GM18517 (cell line): ENCODE data around the gene KCNMA1.
"Not testable (repeated sequence)": the region's sequence is repeated elsewhere in the genome, so short reads cannot be mapped to it uniquely, and the experiment has no call there.

Source experiments
- ATAC-seq: cut with Tn5 transposase; IDR thresholded peaks from one replicate; pipeline ENCODE4 v1.9.1; 2021; ENCODE audit warnings: mild to moderate bottlenecking, moderate library complexity; ENCODE audit not compliant: unreplicated experiment

KCNMA1 gene

DNA sequence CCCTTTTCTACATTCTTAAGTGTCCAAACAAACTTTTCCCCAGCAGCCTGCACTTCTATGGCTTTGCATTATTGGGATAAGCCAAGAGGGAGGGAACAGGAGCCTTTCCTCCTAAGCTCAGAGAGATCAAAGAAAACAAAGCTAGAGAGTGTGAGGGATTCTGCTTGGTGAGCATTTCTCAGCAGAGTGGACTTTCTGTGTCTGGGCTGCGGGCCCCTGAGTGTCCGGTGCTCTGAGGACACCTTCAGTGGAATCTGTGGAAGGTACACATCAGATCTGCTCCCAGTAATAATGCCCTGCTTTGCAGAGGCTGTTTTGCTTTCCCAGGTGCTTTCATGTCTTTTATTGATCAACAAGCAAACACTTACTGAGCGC is 50.2 kb downstream of the KCNMA1 start:
- ATAC-seq = no peak

- ATAC-seq = no peak
These were observed 50.7 kb downstream of the KCNMA1 start for GRCh38 chr10:77586719-77587415.

- no peak for ATAC-seq
These were observed 52.7 kb downstream of the KCNMA1 start for GRCh38 chr10:77584938-77585337.

DNA sequence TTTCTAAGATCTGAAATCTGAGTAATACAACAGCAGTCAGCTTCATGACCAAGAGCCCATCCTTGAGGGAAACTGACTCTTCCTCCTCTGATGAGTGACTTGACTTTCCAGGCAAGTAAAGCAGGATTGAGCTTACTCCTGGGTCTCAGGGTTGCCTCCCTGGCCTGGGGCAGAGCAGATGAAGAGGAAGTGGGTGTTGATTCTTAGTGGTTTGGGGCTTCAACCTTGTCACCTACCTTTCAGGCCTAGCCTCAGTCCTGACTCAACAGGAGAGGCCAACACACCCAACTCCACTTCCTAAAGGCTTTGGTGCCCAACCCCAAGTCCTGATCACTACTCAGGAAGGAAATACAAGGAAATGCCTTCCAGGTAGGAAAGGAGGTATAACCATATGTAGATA is 54.1 kb downstream of the KCNMA1 start:
- ATAC-seq = no peak

DNA sequence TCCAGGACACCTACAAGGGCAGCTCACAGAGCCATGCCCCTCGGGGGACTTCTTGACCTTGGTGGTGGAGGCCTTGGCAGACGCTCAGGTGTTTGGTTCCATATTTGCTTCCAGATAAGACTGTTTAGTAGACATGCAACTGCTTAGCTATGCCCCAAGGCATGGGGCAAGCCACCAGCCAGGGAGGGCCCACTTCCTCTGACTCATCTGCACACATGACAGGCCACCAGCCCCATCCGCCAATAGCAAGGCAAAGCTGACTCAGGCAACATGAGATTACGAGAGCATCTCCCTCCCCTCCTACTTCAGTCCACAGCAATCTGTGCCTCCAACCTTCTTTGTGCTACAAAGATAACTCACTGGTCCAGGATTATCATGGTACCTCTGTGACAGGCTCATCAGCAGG is 54.9 kb downstream of the KCNMA1 start:
- no peak for ATAC-seq

- ATAC-seq = no peak
These were observed 55.9 kb downstream of the KCNMA1 start for GRCh38 chr10:77581738-77582137.

GRCh38 chr10:77580482-77580881 is 57.1 kb downstream of the KCNMA1 start:
- no peak for ATAC-seq

DNA sequence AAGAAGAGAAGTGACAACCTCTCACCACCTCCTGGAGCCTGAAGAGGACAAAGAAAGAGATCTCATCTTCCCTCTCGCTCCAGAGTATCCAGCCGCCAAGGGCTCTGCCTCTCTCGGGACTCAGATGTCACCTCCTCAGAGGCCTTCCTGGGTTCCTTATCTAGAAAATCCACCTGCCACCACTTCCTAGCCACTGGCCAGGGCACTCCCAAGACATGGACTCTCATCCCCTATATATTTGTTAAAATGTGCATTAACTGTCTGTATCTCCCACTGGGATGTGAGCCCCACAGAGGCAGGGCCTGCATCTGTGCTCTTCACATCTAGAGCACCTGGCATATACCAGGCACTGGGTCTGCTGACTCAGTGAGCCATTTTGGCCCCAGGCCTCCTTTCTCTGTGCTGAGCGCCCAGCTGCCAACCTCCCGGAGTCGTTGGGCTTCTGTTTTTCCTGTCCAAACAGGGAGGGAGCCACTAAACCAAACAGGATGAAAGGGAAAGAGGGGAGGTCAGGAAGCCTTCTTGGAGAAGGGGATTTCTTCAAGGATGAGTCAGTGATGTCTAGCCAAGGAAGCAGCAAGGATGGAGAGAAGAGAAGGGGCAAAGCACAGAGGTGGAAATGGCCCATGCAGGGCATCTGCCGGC is 58.9 kb downstream of the KCNMA1 start:
- ATAC-seq = no peak

DNA sequence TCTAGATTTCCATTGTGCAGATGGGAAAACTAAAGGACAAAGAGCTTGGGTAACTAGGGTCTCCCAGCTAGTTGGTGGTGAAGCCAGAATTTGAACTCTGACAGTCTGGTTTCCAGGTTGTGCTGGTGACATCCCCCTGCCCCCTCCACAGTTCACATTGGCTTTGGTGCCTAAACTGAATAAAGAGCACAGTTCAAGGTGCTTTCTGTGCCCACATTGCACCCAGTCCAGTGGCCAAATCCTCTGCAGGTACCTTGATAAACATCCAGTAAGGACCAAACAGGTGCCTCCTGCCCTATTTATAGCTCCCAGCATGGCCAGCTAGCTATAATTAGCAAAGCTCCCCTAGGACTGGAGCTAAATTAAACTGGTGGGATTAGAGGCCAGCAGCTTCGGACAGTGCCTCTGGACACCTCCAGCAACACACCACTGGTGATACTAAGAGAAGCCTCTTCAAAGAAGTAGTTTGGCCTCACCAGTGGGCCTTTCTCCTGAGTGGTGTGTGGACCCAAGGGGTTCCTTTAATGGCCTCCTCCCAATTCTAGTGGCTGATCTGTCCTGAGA is 59.9 kb downstream of the KCNMA1 start:
- ATAC-seq = no peak

GRCh38 chr10:77576444-77577032 is 61.1 kb downstream of the KCNMA1 start:
- ATAC-seq = no peak

DNA sequence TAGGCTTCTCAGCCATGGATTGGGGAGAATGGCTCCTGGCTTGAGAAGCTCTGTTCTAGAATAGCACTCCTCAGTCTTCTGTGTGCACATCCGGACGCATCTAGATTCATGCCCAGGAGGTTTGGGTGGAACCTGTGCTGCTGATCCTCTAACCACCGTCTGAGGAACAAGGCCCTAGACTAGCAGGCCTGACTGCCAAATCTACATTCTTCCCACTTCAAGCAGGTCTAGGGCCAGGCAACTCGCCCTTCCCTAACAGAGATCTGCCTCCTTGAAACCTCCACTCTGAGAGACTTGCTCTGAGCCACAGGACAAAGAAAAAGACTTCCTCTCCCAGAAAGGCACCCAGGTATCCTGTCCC is 61.6 kb downstream of the KCNMA1 start:
- no peak for ATAC-seq

GRCh38 chr10:77575271-77576006 is 62.2 kb downstream of the KCNMA1 start:
- no peak for ATAC-seq

DNA sequence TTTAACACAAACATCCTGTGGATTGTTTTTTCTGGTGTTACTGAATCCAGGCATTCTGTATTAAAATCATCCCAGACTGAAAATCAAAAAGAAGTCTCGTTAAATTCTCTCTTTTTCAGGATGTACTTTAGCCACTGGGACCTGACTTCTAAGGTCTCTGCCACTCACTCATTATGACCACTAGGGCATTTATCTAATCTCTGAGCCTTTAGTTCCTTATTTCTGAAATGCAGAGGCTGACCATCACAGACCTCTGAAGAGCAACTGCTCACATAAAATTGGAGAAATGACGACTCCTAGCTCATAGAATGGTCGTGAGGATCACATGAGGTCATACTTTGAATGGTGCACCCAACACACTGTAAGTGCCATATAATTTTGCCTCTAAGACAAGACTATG is 63.2 kb downstream of the KCNMA1 start:
- no peak for ATAC-seq

DNA sequence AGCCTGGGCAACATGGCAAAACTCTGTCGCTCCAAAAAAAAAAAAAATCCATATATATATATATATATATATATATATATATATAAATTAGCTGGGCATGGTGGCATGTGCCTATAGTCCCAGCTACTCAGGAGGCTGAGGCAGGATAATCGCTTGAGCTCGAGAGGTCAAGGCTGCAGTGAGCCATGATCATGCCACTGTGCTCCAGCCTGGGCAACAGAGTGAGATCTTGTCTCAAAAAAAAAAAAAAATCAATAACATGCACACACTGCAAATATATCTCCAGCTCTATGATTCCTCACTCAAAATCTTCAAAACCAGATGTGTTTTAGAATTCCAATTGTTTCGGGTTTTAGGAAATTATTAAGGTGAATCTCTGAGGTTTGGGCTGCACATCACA is 65.1 kb downstream of the KCNMA1 start:
- ATAC-seq = not testable (repeated sequence)

DNA sequence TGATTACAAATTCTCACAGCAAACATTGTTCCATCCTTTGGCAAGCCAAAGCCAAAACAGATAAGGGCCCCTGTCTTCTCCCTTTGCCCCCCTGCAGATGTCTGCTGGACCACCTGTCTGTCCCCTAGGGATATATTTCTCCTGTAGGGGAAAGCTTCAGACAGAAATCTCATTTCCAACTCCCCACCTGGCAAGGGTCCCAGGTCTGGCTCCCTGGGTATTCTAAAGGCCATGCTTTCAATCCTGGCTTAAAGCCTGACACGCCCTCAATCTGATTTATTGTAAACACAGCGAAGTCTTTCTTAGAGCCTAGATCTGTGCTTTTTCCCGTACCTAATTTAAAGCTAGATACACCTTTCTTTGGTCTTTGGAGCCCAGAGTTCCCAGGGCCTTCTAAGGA is 66.1 kb downstream of the KCNMA1 start:
- ATAC-seq = no peak

GRCh38 chr10:77566914-77567566 is 70.6 kb downstream of the KCNMA1 start:
- no peak for ATAC-seq

- ATAC-seq = no peak
These were observed 71.4 kb downstream of the KCNMA1 start for GRCh38 chr10:77566236-77566635.

DNA sequence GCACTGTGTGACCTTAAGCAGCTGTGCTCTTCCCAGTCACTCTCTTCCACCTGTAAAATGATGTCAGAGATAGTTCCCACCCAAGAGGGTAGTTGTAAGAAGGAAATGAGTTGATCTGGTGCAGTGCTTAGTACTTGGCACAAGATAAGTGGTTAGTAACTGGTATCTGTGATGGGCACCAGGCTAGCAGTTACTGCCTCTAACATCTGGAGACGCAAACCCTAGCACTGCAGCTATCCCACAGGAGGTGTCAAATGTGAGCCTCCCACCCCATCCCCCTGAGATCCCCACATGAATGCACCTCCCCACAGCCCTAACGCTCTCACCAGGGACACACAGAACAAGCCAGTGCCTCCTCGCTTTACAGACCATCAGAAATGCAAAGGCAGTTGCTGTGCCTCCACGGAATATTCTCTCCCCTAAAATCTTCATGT is 72.0 kb downstream of the KCNMA1 start:
- ATAC-seq = no peak

GRCh38 chr10:77564731-77565589 is 72.6 kb downstream of the KCNMA1 start:
- no peak for ATAC-seq
